A549 (cell line): ENCODE data around the gene GATA3.

ENCODE experiments used
- CTCF ChIP-seq: fragments of >200 bp; sonication (Bioruptor Twin); formaldehyde crosslinking; IDR thresholded peaks from 3 replicates; pipeline ENCODE4 v1.5.1; 2016
- ELK1 ChIP-seq: fragments of 150-350 bp; IDR thresholded peaks from 2 replicates; pipeline ENCODE4 v1.6.1; 2014; ENCODE audit warnings: low read depth, mild to moderate bottlenecking, low read length
- MYC ChIP-seq: IDR thresholded peaks from 2 replicates; pipeline ENCODE4 v1.6.1; 2012; ENCODE audit warnings: mild to moderate bottlenecking, inconsistent platforms, low read length, improper control_type of control experiment, borderline replicate concordance

- TF ChIP-seq ELK1 (no peak), CTCF (no peak), MYC (no peak)
Observed at GRCh38 chr10:8102708-8103401, 48.4 kb downstream of the GATA3 start.
